HG03457 (cell line): ENCODE data around the gene OR10AG1.

Experiments used
- ATAC-seq: cut with Tn5 transposase; IDR thresholded peaks from one replicate; pipeline ENCODE4 v1.9.1; 2021; ENCODE audit warnings: moderate number of reproducible peaks; ENCODE audit not compliant: unreplicated experiment

Gene OR10AG1, protein sequence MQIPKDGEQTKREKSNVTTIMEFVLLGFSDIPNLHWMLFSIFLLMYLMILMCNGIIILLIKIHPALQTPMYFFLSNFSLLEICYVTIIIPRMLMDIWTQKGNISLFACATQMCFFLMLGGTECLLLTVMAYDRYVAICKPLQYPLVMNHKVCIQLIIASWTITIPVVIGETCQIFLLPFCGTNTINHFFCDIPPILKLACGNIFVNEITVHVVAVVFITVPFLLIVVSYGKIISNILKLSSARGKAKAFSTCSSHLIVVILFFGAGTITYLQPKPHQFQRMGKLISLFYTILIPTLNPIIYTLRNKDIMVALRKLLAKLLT

DNA sequence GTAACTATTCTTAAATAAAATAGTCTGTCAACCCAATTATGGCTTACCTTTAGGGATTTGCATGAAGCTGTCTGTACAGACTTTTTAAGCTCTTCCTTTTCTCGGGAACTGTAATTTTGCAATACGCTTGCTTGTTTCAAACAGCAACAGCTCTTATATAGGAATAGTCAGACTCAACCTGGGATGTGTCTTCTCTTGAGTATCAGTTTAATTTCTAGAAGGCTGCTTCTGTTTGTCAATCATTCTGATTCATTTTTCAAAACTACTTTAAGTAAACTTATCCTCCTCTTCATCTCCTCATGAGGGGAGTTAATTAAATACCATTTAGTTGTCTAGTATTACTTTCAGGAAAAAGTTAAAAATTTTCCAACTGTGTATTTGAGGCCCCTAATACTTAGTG is at the start of gene OR10AG1:
OR10AG1 (minus strand) TSS at position 101 of the 400 bp plus-strand sequence; CDS start at position 63, 38 bp downstream.
- no peak for ATAC-seq

DNA sequence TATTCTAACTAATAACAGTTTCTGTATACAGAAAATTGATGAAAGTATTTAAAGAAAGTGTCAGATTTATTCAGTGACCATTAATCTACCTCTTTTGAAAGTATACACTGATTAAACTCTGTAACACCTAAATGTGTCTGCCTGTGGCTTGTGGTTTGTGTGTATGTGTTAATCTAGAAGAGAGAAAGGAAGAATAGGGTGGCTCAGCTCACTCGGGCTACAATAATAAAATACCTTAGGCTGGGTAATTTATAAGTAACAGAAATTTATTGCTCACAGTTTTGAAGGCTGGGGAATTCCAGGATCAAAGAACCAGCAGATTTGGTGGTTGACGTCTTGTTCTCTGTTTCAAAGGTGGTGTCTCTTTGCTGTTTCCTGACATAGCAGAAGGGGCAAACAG is 44.1 kb upstream of the OR10AG1 start:
- no peak for ATAC-seq

DNA sequence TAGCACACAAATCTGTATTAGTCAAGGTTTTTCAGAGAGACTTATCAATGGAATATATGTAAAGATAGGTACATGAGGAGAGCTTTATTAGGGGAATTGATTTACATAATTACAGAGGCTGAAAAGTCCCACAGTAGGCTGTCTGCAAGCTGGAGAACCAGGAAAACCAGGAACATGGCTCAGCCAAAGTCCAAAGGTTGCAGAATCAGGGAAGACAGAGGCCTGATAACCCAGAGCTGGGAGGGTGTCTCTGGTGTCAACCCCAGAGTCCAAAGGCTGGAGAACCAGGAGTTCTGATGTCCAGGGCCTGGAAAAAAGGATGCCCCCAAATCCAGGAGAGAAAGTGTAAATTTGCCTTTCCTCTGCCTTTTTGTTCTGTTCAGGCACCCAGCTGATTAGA is 41.0 kb upstream of the OR10AG1 start:
- no peak for ATAC-seq

DNA sequence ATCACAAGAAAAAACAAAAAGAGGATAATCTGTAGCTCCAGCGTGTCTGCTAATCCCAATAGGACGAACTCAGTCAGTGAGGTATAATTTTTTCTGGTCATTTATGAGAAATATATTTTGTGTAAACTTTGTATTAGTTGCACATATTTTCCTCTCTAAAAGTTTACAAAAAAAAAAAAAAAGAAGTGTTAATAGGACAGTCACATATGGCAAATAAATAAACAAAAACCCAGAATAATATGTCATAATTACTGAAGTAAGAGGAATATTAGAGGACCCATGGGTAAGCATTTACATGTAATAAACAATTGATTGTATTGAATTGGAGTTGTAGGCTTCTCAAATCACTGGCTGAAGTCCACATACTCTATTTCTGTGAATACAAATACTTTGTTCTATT is 24.8 kb upstream of the OR10AG1 start, which contains the start of gene OR5F1:
OR5F1 (minus strand) TSS at position 101 of the 400 bp plus-strand sequence; CDS start at position 101, 0 bp downstream.
- ATAC-seq, result no peak

DNA sequence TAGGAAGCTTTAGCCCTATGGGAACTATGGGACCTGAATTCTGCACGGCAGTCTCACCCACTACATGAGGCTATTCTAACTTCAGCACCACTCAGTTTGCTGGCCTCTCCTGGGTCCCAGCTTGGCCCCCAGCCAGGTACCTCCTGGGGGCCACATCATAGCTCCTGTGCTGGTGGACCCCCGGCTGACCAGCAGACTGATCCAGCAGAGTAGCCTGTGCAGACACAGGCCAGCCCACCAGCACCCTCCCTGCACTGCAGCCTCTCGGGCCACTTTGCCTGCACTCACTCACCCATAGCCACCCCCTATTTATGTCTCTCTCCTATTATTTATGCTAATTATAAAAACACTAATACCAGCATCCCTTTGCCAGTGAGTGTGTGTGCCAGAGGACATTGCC is 1.2 kb upstream of the OR10AG1 start:
- no peak for ATAC-seq

DNA sequence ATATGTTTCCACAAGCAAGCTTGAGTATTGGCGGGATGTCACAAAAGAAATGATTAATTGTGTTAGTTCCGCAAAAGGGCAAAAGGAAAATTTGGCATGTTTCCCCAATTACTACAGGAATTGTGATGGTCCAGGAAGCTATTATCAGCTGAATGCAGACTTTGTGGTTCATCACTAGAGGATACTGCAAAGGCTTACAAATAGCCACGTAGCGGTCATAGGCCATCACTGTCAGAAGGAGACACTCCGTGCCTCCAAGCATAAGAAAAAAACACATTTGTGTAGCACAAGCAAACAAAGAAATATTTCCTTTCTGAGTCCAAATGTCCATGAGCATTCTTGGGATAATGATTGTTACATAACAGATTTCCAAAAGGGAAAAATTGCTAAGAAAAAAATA is 1.8 kb downstream of the OR10AG1 start:
- ATAC-seq, result no peak

DNA sequence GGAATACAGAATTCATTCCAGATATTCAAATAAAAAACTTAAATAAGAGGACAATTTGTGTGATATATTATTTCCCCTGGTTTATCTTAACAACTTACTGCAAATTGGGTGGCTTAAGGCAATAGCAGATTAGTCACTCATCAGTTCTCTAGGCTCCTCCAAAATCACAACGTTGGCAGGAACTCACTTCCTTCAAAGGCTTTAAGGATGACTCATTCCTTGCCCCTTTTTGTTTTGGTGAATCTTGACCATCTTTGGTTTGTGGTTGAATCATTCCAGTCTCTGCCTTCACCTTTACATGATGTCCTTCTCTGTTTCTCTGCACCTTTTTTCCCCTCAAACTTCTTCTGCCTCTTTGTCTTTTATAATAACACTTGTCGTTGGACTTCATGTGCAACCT is 3.4 kb downstream of the OR10AG1 start:
- ATAC-seq, result no peak

DNA sequence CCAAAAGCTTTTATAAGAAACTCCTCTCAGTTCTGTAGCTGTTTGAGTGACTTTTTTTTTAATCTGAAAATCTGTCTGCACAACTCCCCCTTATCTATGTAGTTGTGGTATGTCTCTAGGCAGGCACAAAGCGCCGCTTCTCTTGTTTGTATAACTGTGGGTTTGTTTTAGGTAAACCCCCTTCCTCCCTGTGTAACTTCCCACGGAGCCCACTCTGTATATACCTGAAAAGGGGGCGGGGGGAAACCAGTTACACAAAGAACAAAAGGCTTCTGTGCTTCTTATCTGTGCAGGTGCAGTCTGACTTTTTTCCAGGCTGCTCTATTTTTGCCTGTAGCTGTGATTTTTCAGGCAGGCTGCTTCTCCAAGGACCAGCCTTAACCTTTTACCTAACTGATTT is 13.2 kb downstream of the OR10AG1 start:
- no peak for ATAC-seq

DNA sequence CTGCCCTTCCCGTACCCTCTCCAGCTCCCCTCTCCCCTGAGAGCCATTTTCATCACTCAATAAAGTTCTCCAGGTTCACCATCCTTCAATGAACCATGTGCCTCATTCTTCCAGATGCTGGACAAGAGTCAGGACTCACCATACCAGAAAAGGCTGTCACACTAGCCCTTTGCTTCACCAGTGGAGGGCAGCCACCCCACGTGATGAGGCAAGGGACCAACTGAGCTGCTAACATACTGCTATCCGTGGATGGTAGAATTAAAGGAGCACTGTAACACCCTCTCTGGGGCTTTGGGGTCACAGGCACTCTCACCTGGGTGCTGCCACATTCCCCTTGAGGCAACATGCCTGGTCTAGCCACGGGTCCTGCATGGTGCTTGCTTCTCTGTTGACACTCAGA is 20.4 kb downstream of the OR10AG1 start:
- ATAC-seq, result no peak

DNA sequence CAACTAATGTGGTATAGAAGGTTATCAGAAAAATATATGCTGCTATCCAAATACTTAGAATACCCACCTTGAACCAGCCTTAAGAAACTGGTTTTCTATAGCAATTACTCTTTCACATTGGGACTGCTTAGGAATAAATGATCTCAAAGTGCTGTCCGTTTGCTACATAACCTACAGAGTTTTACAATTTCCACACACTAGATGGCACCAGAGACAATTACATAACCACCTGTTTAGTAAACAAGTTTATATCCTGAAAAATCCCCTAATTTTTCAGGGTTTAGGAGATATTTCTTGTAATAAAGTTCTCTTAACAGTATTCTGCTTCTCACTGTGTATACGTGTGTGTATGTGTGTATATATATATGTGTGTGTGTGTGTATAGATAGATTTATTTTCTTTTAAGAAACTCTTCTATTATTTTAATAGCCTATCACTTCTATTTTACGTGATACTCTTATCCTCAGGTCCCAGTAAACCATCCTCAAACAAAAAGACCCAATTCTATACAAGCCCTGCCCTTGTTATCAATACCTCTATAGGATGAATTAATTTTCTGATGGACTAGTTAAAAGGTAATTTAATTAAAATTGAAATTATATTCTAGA is 26.9 kb downstream of the OR10AG1 start:
- no peak for ATAC-seq

DNA sequence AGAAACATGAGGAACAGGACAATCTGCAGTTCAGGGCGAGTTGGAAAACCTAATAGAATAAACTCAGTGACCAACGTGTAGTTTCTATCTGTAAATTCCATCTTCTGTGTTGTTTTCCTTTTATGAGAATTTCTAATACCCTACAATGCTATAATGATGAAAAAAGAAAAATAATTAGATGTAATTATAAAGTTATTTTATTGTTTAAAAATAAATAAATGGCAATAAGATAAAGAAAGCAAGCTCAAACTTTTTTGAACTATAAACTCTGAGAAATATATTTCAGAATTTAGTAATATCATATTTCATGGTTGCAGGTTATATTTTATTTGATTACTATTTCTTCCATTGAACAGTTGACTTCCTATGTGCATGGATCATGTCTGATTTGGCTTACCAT is 33.4 kb downstream of the OR10AG1 start, which contains the start of gene OR5I1:
OR5I1 (minus strand) TSS at position 101 of the 400 bp plus-strand sequence; CDS start at position 101, 0 bp downstream.
- ATAC-seq, result no peak

DNA sequence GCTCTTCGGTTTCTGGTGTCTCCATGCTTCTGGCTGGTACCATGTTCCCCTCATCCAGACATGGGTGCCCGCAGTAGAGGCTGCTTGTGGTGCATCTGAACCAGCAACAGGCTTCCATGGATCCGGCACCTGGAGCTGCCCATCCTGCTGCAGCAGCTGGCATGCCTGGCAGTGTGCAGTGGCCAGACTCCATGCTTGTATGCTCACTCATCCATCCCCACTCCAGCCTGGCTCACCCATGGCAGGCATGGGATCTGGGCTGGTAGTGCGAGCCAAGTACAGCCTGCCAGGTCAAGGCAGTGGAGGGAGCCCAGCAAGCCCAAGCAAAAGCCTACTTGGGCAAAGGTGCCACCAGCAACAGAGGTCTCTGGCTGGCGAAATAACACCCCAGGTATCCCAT is 49.2 kb downstream of the OR10AG1 start:
- no peak for ATAC-seq
